RCC 7860 (cell line): ENCODE data around the gene PFN1.
A peak's percentile ranks its signal among the peaks of the same experiment; 100 is the strongest.
"Not testable (repeated sequence)": the region's sequence is repeated elsewhere in the genome, so short reads cannot be mapped to it uniquely, and the experiment has no call there.

Source experiments
- DNase-seq: peaks from one replicate; pipeline ENCODE4 v3.0.0-alpha.2; 2015; ENCODE audit warnings: low spot score
- FAIRE-seq: peaks from 2 replicates; lab custom pipeline; 2012; peaks lifted over from hg19 to GRCh38; lab: Jason Lieb, UNC

PFN1 gene

DNA sequence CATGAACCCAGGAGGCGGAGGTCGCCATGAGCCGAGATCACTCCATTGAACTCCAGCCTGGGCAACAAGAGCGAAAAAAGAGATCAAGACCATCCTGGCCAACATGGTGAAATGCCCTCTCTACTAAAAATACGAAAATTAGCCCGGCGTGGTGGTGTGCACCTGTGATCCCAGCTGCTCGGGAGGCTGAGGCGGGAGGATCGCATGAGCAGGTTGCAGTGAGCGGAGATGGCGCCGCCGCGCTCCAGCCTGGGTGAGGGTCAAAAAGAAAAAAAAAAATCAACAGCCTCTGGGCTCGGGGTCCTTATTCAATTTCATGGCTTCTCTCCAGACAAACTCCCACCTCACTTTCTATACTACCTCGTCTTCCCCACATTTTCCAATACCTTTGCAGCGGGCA lies 19.4 kb downstream of the PFN1 start:
- FAIRE-seq: no peak
- no peak for DNase-seq

DNA sequence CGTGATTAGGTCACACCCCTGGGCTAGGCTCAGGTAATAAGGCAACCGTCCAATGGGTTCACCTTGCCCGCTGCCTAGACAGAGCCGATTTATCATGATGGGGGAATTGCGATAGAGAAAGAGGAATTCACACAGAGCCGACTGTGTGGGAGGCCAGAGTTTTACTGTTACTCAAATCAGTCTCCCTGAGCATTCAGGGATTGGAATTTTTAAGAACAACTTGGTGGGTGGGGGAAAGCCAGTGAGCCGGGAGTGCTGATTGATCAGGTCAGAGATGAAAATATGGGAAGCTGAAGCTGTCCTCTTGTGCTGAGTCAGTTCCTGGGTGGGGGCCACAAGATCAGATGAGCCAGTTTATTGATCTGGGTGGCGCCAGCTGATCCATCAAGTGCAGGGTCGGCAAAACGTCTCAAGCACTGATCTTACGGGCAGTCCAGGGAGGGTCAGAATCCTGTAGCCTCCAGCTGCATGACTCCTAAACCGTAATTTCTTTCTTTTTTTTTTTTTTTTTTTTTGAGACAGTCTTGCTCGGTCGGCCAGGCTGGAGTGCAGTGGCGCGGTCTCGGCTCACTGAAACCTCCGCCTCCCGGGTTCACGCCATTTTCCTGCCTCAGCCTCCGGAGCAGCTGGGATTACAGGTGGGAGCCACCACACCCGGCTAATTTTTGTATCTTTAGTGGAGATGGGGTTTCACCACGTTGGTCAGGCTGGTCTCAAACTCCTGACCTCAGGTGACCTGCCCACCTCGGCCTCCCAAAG lies 21.6 kb downstream of the PFN1 start:
- FAIRE-seq, DNase-seq: not testable (repeated sequence)

- FAIRE-seq: no peak
- no peak for DNase-seq
Observed at GRCh38 chr17:4921320-4921719, 27.0 kb downstream of the PFN1 start.

- DNase-seq (no peak), FAIRE-seq (no peak)
Observed at GRCh38 chr17:4920351-4921048, 27.8 kb downstream of the PFN1 start.

GRCh38 chr17:4919511-4920047 lies 28.8 kb downstream of the PFN1 start:
- FAIRE-seq (no peak), DNase-seq (no peak)

DNA sequence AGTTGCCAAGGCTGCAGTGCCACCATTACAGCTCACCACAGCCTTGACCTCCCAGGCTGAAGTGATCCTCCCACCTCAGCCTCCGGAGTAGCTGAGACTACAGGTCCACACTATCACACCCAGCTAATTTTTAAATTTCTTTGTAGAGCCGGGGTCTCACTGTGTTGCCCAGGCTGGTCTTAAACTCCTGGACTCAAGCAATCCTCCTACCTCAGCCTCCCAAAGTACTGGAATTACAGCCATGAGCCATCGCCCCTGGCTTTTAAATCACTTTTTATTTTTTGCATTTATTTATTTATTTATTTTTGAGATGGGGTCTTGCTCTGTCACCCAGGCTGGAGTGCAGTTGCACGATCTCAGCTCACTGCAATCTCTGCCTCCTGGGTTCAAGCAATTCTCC lies 33.8 kb downstream of the PFN1 start:
- not testable (repeated sequence) for FAIRE-seq, DNase-seq

GRCh38 chr17:4913994-4914393 lies 34.3 kb downstream of the PFN1 start:
- FAIRE-seq: no peak

GRCh38 chr17:4908711-4909496 lies 39.4 kb downstream of the PFN1 start:
- DNase-seq (peak; percentile 44), FAIRE-seq (no peak)

More at GRCh38 chr17:4913994-4914393, 34.3 kb downstream of the PFN1 start:
- DNase-seq: no peak

- DNase-seq: no peak
- no peak for FAIRE-seq
Observed at GRCh38 chr17:4908301-4908700, 40.0 kb downstream of the PFN1 start.

DNA sequence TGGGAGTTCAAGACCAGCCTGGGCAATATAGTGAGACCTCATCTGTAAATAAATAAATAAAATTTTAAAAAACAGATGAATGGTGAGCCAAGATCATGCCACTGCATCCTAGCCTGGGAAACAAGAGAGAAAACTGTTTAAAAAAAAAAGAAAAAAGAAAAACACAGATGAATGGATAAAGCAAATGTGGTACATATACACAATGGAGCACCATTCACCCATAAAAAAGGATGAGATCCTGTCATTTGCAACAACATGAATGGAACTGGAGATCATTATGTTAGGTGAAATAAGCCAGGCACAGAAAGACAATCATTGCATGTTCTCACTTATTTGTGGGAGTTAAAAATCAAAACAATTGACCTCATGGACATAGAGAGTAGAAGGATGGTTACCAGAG lies 41.7 kb downstream of the PFN1 start:
- DNase-seq, FAIRE-seq: not testable (repeated sequence)

DNA sequence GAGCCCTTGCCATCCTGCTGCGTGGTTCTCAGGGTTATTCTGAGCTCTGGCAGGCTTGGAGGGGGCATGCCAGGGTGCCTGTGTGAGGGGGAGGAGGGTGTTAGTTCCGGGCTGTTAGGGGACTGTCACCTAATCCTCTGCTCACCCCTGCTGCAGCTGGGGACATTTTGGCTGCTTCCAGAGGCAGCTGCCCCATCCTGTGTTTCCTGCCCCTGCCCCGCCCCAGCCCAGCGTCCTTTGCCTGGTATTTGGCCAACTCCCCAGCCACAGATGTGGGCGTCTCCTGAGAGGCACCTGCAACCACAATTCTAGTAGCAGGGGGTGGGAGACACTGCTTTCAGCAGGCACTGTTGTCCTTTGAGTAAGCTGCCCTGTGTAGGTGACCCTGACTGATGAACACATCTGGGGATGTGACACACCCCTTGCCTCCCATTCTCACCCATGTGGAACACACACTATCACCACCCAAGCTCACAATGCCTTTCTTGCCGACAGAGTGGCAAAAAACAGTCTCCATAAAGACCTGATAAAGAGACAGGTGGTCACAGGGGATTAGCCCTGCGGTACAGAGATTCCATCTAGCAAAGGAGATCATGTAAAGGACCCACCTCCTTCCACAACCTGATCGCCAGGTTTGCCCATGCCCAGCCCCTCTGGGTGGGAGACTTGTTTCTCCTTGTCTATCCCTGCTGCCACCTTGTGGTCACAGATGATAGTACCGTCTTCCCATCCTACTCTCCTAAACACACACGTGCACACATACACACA lies 45.1 kb downstream of the PFN1 start, which contains the start of gene CHRNE:
CHRNE (minus strand) TSS at position 48 of the 768 bp plus-strand sequence; CDS start at position 13, 35 bp downstream.
- FAIRE-seq: no peak

GRCh38 chr17:4902540-4902939 lies 45.8 kb downstream of the PFN1 start:
- no peak for FAIRE-seq
- no peak for DNase-seq

More for the DNA sequence above, 45.1 kb downstream of the PFN1 start, which contains the start of gene CHRNE:
- peak; percentile 44 for DNase-seq

- FAIRE-seq: no peak
- no peak for DNase-seq
Observed at GRCh38 chr17:4901648-4902344, 46.5 kb downstream of the PFN1 start.

DNA sequence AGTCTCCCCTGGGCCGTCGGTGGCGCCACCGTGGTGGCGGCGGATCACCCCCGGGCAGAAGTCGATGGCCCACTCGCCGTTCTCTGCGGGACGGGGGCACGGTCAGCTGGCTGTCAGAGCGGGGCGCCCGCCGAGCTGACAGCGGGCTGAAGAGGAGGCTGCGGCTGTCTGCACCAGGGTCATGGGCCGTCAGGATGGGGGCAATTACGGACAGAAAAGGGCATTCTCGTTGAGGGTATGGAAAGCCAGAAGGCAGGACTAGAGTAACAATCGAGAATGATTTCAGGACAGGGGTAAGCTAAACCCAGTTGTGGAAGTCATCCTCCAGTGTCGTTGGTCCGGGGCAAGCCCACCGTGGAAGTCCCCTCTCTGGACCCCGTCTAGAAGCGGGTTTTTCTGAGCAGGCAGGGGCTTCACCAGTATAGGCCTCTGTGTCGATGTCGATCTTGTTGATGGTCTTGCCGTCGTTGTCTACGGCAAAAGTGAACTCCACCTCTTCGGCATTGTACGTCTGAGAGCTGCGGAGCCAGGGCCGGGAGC lies 47.2 kb downstream of the PFN1 start:
- DNase-seq (no peak), FAIRE-seq (no peak)

DNA sequence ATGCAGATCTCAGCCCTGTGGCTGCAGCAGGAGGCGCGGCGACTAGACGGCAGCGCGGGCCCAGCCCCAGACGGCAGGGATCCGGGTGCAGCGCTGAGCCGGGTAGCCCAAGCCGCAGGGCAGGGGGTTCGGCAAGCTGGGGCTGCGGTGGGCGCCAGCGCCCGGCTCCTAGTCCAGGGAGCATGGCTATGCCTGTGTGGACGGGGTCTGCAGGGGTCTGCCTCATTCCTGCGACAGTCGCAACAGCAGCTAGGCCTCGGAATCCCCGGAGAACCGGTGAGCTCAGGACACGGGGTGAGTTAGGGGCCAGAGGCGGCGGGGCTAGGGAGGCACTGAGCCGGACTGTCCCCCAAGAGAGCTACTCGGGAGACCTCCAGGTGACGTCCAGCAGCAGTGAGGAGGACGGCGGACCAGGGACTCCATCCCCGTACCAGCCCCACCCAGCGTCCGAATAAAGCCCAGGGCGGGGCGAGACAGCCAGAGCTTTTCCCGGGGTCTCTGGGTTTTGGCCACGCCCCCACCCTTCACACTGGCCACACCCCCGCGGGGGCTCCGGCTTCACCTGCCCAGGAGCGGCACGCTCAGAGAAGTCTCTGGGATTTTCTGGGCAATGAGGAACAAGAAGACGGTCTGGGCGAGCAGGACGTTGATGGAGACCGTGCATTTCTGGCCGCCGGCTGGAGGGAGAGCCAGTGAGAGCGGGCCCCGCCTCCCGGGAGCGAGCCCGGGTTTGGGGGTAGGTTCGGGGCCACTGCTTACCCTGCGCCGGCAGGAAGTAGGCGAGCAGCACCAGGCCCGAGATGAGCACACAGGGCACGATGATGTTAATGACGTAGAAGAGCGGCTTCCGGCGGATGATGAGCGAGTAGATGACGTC lies 47.9 kb downstream of the PFN1 start:
- DNase-seq (no peak), FAIRE-seq (no peak)

DNA sequence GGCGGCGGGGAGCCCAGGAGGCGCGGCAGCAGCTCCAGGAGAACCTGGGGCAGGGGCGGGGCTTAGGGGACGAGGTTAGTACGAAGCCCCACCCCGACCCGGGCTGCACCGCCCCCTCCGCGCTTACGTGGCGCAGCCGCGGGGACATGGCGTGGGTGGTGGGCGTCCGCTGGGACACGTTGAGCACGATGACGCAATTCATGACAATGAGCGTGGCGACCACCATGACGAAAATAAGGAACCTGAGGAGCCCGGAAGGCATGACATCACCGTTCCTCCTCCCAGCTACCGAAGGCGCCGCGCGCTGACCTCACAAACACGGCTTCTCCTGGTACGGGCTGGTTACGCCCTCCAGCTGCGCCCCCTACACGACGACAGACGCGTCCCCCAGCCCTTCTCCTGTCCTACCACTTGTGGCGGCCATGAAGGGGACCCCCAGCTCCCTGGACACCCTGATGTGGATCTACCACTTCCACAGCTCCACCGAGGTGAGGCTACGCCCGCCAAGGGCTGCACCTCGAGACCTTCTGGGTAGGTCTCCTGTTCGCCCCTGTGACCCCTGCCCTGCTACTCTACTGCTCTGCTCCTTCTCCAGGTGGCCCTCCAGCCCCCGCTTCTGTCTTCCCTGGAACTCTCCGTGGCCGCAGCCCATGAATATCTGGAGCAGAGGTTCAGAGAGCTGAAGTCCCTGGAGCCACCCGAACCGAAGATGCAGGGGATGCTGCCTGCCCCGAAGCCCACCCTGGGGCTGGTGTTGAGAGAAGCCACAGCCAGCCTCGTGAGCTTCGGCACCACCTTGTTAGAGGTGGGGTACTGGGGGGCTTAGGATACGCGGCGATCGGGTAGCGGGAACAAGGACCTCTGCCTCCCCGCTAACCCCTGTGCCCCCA lies 48.7 kb downstream of the PFN1 start, which contains the start of gene C17orf107:
C17orf107 (plus strand) TSS at position 196 of the 890 bp plus-strand sequence; CDS start at position 423, 227 bp downstream.
- FAIRE-seq (no peak), DNase-seq (no peak)

GRCh38 chr17:4898927-4899326 lies 49.4 kb downstream of the PFN1 start:
- DNase-seq: no peak

More at GRCh38 chr17:4898927-4899326, 49.4 kb downstream of the PFN1 start:
- no peak for FAIRE-seq
